ENCODE measurements around the gene ZNF185.

The ZNF185 gene

DNA sequence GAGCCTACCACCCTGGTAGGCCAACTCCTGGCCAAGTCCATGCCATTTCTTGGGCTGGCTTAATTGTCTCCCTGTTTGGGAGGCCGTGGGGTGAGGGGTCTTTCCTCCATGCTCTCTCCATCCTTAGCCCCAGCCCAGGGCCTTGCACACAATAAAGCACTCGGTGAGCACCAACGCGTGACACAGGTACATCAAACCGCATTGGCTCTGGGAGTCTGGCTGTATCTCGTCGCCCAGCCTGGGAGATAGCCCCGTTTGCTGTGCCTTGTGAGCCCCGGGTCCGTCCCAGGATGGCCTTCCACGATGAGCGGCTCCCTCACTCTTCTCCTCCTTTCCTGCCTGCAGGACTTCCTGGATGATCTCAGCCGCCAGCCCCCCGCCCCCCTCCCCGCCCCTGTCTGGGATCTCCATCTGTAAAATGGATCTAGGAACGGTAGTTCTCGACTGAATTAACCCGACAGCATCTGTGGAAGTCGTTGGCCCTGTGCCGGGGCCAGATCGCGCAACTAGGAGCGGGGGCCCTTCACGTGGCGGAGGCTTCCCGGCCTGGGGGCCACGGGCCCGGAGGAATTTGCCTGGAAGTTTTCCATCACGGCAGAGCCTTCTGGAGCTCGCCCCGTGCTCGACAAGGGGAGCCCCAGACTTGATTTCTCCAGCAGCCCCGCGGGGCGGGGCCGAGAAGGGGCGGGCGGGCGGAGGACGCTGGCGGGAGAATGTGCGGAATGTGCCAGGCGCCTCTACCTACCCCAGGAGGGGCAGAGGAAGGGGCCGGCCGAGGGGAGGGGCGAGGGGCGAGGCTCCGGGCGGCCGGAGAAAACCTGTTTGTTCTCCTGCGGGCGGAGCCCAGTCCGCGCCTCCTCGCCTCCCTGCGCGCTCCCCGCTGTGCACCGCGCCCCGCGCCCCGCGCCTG lies at the start of gene ZNF185:
ZNF185 (plus strand) TSS at position 846 of the 910 bp plus-strand sequence. CDS start 16,423 bp downstream, outside the sequence.
- peak within 1 kb of the TSS; percentile 47 for H3K4me3 ChIP-seq (ENCODE audit: low read depth, low read length)
- DNase-seq (ENCODE audit: low read depth) = no peak

DNA sequence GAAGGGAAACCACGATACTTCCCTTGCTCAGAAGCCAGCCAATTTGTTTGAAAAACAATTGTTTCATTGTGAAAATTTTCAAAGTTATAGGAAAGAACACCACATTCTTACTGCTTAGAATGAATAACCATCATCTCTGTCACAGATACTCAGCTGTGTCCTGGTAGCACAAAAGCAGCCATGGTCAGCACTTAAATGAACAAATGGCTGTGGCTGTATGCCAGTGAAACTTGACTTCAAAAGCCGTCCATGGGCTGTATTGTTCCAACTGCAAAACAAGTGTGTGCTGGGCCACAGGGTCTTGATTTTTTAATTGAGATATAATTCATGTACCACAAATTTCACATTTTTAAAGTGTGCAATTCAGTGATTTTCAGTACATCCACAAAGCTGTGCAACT lies 47.4 kb upstream of the ZNF185 start:
- H3K4me3 ChIP-seq (ENCODE audit: low read depth, low read length) = no peak overlapping the region
- no peak for DNase-seq (ENCODE audit: low read depth)

DNA sequence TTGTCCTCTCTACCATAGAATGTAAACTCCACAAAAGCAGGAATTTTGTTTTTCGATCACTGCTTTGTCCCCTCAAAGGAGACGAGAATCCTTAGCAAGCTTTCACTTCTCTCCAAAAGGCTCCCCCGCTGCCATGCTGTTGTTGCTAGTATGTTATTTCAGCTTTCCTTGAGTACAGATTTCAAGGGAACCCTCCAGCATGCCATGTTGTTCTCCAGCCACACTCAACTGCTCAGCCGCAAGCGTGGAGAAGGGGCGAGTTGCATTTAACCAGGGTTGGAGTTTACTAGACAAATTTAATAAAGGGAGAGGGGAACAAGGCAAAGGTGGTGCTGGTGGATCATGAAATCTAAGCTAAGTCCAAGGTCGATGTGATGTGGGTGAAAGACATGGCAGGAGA lies 43.9 kb upstream of the ZNF185 start:
- DNase-seq (ENCODE audit: low read depth) = no peak

DNA sequence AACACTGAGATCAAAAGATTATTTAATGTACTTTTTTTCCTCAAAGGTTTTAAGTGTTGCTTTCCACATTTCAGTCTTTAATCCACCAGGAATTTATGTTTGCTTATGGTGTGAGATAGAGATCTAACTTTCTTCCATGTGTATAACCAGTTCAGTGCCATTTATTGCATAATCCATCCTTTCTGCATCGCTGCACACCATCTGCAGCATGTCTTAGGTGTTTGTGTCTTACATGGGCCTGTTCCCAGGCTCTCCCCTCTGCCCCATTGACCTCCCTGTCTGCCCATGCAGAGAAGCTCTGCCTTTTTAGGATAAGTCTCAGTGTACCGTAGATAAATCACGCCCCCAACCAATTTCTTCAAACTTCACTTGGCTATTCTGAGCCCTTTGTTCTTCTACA lies 36.8 kb upstream of the ZNF185 start:
- no peak overlapping the region for H3K4me3 ChIP-seq (ENCODE audit: low read depth, low read length)
- no peak for DNase-seq (ENCODE audit: low read depth)

More for the DNA sequence above, 43.9 kb upstream of the ZNF185 start:
- H3K4me3 ChIP-seq (ENCODE audit: low read depth, low read length) = no peak overlapping the region

DNA sequence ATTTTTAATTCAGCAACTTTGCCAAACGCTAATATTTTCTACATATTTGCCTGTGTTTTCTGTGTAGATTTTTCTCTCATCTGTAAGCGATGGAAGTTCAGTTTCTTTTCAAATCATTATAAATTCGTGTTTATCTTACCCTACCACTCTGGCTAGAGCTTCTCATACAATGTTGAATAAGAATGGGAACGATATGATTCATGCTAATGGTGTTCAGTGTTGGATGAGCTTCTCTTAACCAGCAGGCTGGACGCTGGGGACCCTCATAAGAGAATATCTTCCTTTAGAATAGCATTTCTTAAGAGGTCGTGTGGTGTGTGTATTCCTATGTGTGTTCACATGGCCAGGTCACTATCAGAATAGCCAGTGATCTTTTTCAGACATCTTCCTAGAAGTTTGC lies 36.0 kb upstream of the ZNF185 start:
- H3K4me3 ChIP-seq (ENCODE audit: low read depth, low read length) = no peak overlapping the region
- no peak for DNase-seq (ENCODE audit: low read depth)

DNA sequence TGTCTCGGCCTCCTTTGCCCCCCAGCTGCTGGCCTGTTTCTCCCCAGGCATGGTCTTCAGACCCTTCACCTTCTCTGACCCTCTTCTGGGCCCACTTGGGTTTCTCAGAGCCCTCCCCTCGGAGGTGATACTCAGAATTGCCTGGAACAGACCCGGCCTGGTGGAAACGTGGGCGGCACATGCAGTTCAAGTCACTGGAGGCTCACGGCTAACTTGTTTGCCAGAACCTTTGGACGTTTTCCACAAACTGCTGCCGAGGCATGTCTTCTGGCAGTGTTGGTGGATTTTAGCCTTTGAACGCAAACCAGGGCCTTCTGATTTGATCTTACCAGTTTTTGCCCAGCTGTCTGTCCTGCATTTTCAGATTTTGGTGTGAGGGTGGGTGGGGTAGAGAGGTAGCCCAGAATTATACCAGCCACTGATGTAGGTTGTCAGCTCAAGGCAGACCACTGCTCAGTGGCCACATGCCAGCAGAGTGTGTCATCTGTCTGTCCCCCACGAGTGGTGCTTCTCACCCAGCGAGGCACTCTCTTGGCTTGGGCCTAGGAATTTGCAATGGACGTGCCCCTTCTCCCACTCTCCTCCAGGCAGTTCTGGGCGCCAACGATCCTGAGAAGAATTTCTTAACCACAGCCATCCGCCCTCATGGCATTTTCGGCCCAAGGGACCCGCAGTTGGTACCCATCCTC lies 32.5 kb upstream of the ZNF185 start:
- H3K4me3 ChIP-seq (ENCODE audit: low read depth, low read length) = no peak overlapping the region
- DNase-seq (ENCODE audit: low read depth) = no peak

DNA sequence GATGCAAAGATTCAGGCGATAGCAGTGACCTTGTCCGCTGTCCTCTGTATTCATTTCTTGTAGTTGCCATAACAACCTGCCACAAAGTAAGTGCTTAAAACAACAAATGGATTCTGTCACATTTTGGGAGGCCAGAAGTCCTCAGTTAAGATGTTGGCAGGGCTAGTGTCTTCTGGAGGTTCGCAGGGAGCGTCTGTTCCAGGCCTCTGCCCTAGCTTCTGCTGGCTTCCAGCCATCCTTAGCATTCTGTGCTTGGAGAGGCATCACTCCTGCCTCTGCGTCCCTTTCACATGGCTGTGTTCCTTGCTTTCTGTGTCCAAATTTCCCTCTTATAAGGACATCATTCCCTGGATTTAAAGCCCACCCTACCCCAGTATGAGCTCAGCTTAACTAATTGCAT lies 31.5 kb upstream of the ZNF185 start:
- H3K4me3 ChIP-seq (ENCODE audit: low read depth, low read length) = no peak overlapping the region
- DNase-seq (ENCODE audit: low read depth) = no peak

DNA sequence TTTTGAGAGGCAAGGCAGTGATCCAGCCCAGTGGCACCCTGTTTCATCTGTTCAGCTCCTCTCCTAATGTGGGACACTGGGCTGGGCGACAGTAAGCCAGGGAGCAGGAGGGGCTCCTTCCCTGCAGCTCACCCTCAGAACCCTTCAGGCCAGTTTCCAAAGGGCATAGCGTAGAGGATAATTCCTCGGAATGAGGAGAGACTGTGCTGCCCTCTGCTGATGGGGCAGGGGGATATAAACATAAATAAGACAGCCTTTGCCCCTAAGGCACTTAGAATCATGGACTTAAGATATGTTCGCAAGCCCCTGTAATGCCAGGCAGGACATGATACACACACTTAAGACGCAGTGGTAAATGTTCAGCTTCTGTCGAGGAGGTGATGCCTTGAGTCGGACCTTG lies 27.9 kb upstream of the ZNF185 start:
- H3K4me3 ChIP-seq (ENCODE audit: low read depth, low read length) = no peak overlapping the region
- no peak for DNase-seq (ENCODE audit: low read depth)

DNA sequence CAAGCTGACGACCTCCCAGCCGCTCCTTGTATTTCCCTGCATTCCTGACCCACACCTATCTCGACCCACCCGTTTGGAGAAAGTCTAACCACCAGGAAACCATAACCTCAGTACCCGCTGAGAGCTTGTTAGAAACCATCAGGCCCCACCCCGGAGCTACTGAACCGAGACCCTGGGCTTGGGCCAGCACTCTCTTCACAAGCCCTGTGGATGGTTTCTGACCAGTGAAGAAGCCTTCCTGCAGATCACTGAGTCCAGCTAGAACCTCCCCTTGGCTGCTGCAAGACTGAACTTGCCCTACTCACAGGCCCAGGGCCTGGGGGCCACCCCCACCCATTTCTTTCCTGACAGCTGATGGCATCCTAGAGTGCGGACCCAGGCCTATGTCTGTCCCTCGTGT lies 26.6 kb upstream of the ZNF185 start:
- no peak overlapping the region for H3K4me3 ChIP-seq (ENCODE audit: low read depth, low read length)
- no peak for DNase-seq (ENCODE audit: low read depth)

DNA sequence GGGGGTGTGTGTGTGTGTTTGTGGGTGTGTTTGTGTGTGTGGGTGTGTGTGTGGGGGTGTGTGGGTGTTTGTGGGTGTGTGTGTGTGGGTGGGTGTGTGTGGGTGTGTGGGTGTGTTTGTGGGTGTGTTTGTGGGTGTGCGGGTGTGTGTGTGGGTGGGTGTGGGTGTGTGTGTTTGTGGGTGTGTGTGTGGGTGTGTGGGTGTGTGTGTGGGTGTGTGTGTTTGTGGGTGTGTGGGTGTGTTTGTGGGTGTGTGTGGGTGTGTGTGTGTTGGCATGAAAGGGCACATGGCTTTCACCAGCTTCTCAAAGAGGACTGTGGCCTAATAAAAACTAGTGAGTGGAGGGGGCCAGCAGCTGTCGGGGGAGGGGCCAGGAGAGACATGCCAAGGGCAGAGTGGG lies 25.3 kb upstream of the ZNF185 start:
- DNase-seq (ENCODE audit: low read depth) = no peak
- H3K4me3 ChIP-seq (ENCODE audit: low read depth, low read length) = no peak overlapping the region

DNA sequence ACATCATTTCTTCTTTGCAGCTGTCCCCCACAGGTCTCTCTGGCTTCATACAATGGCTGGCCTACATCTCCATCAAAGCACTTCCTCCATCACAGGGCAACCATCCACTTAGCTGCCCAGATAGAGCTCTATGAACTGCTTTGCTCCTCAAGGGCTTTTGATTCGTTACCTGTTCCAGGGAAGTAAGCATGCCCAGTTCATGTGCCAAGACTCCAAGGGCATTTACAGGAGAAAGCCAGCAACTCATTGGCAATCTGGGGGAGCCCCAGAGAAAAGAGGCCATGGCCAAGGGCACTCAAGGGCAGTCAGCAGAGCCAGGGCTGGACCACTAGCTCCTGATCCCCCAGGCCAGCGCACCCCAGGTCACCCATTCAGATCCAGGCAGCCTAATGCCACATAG lies 24.5 kb upstream of the ZNF185 start:
- H3K4me3 ChIP-seq (ENCODE audit: low read depth, low read length) = no peak overlapping the region
- no peak for DNase-seq (ENCODE audit: low read depth)

DNA sequence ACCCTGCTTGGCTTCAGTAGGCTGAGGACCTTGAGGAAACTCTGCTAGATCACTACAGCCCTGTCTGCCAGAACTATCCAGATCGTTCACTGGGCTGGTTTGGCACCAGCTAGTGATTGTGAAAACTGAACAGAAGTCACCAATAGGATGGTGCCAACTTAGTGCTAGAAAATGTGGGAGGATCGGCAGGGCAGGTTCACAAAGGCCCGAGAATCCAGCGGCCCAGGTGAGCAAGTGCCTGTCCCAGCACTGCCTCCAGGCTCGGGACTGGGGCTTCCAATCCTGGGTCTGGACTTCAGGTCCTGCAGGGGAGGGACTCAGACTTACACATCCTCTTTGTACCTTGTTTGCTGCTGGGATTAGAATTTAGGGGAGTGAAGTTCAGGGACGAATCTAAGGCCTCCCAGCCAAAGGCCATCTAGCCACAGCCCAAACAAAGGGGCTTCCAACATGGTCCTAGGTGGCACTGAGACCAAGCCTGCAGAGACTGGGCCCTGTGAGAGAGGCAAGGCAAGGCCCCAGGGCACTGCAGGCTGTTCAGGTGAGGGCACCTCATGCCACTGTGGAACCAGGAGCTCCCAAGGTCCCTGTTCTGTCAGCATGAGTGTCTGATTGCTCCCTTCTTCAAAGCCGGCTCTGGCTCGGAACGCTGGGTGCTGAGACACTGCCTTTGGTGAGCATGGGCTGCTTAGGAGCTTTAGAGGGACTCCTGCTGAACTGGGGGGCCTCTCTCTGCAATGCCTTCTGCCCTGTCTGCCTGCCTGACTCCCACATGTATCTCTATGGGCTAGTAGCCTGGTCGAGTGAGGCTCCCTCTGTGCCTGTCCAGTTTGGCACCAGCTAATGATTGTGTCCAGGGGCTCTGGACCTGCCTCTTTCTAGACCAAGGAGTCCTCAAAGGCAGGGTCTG lies 20.7 kb upstream of the ZNF185 start:
- no peak overlapping the region for H3K4me3 ChIP-seq (ENCODE audit: low read depth, low read length)
- DNase-seq (ENCODE audit: low read depth) = no peak

DNA sequence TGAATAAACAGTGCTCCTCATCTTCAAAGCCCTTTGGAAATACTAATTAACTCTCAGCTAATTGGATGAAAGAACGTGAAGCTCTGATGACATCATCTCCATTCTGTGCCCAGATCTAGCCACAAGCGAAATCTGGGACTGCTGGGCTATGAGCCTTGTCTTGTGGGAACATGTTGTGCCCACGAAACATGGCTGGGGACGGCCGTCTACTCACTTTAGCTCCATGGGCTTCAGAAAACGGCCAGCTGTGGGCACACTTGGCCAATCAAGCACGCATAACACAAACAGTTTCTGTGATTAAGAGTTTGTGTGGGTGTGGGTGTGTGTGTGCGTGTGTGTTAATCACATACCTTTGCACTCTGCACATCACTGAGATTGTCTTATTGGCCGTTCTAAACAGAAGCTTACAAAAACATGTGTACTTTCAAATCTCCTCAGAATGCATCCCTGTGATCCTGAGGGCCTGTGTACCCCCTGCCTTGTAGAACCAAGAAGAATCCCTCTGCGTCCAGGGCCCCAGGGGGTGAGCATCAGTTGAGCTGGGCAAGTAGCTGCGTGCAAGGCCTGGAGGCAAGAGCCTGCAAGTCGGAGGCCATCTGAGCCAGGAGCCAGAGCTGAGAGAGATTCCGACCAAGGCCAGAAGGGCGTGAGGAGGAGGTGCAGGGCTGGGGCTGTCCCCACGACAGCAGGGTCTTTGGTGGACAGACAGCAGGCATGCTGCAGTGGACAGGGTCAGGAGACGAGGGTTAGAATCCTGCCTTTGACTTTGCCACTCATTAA lies 18.7 kb upstream of the ZNF185 start:
- H3K4me3 ChIP-seq (ENCODE audit: low read depth, low read length) = no peak overlapping the region
- no peak for DNase-seq (ENCODE audit: low read depth)

DNA sequence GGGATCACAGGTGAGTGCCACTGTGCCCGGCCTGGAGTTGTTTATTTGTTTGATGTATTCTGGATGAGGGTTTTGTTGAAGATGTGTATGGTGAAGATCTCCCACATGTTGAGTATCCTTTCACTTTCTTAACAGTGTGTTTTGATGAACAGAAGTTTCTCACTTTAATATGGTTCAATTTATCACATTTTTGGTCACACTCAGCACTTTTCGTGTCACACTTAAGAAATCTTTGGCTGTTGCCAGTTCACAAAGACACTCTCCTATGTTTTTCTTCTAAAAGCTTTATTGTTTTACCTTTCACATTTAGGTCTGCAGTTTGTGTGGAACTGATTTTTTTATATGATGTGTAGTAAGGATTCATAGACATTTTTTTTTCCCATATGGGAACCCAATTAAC lies 16.6 kb upstream of the ZNF185 start:
- no peak for DNase-seq (ENCODE audit: low read depth)

DNA sequence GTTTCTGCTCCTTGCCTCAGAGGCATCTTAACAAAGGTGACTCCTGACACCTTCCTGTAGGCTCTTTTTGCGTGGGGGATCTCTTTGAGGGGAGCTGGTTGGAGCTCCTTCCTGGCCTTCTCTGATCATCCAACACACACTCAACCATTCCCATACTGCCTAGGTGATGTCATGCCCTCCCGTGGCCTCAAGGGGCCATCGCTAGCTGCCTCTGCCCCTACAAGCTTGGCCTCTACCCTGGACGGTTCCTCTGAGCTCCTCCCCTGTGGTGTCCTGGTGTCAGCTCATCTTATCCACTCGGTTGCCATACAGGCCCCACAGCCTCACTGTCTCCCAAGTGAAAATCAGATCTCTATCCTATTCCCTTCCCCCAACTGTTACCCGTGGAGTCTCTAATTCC lies 13.7 kb upstream of the ZNF185 start:
- no peak for DNase-seq (ENCODE audit: low read depth)
- no peak overlapping the region for H3K4me3 ChIP-seq (ENCODE audit: low read depth, low read length)

More for the DNA sequence above, 16.6 kb upstream of the ZNF185 start:
- H3K4me3 ChIP-seq (ENCODE audit: low read depth, low read length) = no peak overlapping the region

DNA sequence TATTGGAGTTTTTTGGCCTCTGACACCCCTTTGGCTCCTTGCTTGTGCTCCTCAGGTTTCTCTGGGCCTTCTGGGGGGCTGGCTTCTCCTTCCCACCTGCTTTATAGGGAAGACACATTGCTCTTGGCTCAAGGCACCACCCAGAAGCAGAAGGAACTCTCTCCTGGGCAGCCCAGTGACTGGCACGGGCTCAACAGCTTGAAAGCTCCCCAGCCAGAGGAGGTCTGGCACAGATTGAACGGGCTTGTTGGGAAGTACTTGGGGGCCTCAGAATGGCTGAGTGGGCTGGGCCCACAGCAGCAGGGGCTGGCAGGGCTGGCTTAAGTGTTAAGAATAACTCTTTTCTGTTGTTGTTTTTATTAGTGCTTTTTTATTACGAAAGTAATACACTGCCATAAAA lies 11.2 kb upstream of the ZNF185 start:
- H3K4me3 ChIP-seq (ENCODE audit: low read depth, low read length) = no peak overlapping the region
- no peak for DNase-seq (ENCODE audit: low read depth)

DNA sequence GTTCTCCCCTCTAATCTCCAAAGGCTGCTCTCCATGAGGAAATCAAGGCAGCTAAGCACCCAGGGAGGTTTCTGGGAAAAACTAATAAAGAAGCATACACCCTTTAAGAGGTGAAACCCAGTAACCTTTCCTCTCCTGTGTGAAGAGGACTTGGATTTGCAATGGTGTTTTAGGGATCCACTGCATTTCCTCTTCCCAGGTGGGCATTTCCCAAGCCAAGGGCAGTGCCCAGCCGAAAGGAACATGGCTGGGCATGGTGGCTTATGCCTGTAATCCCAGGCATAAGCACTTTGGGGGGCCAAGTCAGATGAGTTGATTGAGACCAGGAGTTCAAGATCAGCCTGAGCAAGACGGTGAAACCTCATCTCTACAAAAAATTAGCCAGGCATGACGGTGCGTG lies 5.4 kb upstream of the ZNF185 start:
- no peak for DNase-seq (ENCODE audit: low read depth)

DNA sequence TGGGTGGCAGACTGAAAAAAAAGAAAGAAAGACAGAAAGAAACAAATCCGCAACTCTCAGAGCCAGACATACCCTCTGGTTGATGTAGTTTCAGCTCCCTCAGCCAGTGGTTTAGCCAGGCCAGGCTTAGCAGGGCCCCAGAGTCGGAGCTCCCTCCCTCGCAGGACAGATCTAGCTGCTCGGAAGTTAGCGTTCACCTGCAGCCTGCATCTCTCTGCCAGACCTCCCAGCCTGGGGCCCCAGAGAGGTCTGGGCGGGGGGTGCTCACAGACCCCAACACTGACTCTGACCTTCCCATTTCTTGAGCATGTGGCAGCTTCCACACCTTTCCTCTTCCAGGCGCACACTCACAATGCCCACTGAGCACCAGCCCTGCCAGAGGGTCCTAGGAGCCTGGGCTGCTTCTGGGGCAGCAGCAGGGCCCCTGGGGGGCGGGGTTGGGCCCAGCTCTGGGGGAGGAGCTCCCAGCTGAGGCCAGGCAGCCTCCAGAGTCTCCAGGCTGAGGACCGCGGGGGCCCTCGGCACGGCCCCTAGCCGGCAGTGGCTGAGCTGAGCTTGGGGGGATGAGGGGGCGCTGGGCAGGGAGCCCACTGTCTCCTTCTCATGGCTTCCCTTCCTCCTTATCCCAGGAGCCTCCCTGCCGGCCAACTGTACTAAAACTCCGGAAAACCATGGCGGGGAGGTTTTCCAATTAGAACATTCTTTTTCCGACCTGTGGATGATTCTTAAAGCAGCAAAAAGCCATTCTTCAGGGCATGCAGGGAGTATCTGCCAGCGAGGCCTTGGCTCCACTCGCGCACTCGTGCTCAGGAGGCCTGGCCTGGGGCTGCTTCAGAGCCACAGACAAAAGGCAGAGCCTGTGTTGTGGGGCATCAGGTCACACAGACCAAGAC lies 4.6 kb upstream of the ZNF185 start:
- H3K4me3 ChIP-seq (ENCODE audit: low read depth, low read length) = no peak overlapping the region
- DNase-seq (ENCODE audit: low read depth) = no peak

More for the DNA sequence above, 5.4 kb upstream of the ZNF185 start:
- no peak overlapping the region for H3K4me3 ChIP-seq (ENCODE audit: low read depth, low read length)
